GM18508 (cell line): ENCODE results near the gene AGBL4.

Source experiments
- ATAC-seq: cut with Tn5 transposase; IDR thresholded peaks from one replicate; pipeline ENCODE4 v1.9.1; 2021; ENCODE audit warnings: moderate number of reproducible peaks; ENCODE audit not compliant: insufficient read depth, unreplicated experiment

The AGBL4 gene

GRCh38 chr1:49728377-49728776 is 295.4 kb downstream of the AGBL4 start:
- no peak for ATAC-seq

- ATAC-seq, result no peak
Observed at GRCh38 chr1:49723662-49724061, 300.1 kb downstream of the AGBL4 start.

DNA sequence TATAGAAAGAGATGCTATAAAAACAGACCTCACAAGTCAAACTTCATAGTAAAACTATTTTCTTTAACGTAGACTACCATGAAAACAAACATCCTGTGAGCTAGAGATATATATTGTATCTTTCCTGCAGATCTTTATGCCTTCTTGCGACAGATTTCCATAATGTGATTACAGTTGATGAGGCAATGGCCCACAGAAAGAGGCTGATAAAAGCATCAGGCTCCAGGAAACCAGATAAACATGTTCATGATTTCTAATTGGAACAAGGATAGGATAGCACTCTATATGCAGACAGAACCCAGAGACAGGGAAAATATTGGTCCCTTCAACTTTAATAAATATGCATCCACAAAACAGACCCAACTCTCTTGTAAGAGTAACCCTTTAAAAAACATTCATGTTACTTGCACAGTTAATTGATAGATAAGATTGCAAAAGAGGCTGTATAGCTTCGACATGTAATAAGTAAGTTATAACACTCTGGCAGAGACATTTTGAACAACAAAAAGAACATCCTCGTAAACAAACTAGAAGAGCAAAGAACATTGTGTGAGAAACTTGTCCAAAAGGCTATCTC is 329.4 kb downstream of the AGBL4 start:
- ATAC-seq, result no peak

DNA sequence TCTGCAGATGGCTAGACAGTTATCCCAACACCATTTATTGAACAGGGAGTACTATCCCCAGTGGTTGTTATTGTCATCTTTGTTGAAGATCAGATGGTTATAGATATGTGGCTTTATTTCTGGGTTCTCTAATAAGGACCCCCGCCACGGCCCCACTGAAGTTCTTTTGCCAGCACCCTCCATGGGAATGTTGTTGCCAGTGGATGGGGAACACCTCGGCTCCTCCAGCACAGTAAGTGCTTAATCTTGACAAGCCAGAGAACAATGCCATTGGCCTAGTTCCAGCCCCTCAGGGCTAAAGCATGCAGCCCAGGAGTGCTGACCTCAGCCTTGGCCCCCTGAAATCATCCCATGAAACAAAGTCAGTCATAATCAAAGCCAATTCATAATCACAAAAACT is 337.6 kb downstream of the AGBL4 start:
- ATAC-seq, result no peak

DNA sequence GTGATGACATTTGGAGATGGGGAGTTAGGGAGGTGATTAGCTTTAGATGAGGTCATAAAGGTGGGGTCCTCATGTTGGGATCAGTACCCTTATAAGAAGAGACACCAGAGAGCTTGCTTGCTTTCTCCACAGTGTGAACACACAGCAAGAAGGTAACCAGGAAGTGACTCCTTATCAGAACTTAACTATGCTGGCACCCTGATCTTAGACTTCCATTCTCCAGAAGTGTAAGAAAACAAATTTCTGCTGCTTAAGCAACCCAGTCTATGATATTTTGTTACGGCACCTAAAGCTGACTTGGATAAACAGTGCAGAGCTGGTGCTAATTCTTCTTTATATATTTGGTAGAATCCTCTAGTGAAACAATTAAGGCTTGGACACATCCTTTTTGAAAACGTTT is 346.0 kb downstream of the AGBL4 start:
- no peak for ATAC-seq

DNA sequence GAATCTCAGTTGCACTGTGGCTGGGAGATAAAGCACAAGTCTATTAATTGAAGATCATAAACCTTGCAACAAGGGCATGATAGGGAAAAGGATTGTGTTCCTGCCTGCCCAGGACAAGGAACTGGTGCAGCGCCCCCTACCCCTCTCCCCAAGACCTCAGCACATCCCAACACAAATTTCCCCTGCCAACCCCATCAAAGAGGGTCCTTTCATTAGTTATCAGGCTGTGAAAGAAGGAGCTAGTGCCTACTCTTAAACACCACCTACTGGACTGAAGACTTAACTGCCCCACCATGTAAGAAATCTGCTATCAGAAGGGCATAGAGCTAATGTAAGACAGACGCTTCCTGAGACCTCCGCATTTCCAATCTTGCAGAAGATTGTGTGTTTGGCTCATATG is 372.6 kb downstream of the AGBL4 start:
- ATAC-seq, result no peak

GRCh38 chr1:49630156-49630555 is 393.6 kb downstream of the AGBL4 start:
- ATAC-seq, result no peak

DNA sequence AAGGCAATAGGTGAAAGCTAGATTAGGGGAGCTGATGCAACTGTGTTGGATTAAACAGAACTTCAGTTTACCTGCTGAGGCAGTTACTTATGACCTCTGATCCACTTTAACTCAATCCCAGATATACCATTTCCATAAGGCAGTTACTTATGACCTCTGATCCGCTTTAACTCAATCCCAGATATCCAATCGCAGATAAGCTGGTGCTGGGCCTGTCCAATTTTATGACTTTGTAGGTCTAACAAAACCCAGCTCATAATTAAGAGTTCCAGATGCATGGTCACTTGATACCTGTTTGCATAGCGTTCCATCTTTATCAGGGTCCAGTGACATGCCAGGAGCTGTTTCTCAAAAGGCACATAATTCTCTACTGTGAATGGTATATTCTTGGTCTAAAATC is 396.0 kb downstream of the AGBL4 start:
- no peak for ATAC-seq

DNA sequence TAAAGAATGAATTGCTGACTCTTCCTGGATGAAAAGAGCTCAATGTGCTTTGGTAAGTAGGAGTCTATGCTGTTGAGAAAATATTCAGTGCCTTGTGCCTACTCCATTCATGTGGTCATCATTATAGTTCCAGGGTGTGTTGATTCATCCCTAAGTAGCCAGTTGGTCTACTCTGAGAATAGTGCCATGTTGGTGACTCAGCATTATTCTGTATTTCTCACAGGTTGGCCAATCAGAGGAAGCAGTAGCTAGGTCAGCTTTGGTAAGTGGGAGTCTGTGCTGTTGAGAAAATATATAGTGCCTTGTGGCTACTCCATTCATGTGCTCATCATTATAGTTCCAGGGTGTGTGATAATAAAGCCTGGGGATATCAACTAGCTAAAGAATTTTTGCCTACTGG is 397.3 kb downstream of the AGBL4 start:
- no peak for ATAC-seq

DNA sequence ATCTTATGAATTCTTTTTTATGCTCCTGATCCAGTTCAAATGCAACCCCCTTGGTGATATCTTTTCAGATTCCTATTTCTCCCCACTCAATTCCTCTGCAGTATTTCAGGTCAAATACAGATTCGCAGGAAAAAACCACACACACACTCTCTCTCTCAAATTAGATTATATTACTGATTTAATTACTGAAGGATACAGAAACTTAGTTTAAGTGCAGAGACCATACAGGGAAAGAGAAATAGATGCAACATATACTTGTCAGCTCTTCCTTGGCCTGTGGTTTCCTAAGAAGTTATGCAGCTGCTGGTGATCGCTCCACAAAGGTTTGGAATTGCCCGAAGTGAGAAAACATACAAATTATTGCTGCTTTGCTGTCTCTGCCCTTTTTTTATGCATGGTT is 400.9 kb downstream of the AGBL4 start:
- ATAC-seq, result no peak

DNA sequence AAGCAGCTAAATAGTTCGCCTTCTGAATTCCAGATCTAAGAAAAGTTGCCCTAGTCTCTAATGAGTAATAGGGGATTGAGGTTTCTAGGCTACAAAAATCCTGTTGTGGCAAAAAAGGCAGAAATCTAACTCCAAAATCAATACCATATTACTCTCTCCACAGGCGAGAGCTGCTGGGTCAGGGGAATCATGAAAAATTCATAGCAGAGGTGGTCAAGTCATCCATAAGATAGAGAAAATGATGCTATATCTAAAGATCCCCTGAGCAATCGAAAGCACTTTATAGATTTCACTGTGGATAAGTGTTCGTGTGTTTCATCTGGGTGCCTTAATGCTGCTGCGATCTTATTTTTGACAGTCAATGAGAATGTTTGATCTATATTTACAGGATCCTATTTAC is 417.7 kb downstream of the AGBL4 start:
- no peak for ATAC-seq

DNA sequence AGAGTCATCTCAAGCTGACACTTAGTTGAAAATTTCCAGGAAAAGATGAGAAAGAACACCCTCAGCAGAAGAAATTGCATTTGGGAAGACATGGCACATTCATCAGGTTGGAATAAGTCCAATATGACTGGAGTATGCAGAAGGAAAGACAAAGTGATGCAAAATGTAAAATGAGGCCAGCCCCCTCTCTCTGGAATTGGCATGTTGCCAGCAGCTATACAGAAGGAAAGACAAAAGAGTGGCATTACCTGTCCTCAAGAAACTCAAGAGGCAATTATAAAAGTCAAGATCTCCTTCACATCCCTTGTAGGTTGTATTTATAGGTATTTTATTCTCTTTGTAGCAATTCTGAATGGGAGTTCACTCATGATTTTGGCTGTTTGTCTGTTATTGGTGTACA is 426.3 kb downstream of the AGBL4 start:
- ATAC-seq, result no peak

- ATAC-seq, result no peak
Observed at GRCh38 chr1:49576327-49576901, 447.3 kb downstream of the AGBL4 start.

GRCh38 chr1:49556676-49557234 is 467.0 kb downstream of the AGBL4 start:
- ATAC-seq, result no peak

DNA sequence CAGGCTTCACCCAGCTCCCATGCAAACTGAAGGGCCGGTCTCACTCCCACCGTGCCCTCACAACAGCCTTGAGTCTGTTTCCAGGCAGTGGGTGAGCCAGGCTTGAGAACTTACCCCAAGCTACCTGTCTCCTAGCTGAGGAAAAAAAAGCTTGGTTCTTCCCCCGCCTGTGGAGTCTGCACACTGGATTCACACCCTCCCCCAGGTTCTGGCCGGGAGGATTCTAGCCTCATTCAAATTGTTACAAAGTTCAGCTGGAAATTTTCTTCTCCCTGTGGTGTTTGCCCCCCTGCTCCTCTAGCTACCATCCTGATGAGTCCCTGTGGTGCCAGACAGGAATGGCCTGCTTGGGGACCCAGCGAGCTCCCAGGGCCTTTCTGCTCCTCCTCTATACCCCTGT is 471.7 kb downstream of the AGBL4 start:
- ATAC-seq, result no peak

DNA sequence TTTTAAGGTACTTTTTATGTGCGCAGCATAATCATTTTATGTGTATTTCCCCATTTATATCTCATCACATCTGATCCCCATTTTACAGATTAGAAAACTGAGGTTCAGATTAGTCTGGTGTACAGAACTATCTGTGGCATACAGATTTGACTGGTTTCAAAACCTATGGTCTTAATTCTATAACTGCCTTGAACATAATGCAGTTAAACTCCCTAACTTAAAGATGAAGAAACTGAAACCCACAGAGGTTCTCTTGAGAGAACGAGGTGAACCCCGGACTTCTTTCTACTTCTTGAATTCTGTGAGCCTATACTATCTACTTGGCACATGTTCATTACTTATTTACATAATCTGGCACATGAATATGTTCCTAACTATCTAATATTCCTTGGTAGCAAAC is 479.1 kb downstream of the AGBL4 start:
- no peak for ATAC-seq

DNA sequence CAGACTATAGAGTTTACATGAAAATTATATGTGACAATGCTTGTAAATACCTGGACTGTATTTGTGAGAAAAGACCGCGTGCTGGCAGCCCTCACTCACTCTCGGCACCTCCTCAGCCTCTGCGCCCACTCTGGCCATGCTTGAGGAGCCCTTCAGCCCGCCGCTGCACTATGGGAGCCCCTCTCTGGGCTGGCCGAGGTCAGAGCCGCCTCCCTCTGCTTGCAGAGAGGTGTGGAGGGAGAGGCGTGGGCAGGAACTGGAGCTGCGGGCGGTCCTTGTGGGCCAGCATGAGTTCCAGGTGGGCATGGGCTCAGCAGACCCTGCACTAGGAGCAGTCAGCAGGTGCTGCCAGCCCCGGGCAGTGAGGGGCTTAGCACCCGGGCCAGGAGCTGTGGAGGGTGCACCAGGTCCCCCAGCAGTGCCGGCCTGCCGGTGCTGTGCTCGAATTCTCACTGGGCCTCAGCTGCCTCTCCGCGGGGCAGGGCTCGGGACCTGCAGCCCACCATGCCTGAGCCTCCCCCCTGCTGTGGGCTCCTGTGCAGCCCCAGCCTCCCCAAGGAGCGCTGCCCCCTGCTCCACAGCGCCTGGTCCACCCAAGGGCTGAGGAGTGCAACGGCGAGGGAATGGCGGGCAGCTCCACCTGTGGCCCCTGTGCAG is 482.5 kb downstream of the AGBL4 start:
- ATAC-seq, result no peak

DNA sequence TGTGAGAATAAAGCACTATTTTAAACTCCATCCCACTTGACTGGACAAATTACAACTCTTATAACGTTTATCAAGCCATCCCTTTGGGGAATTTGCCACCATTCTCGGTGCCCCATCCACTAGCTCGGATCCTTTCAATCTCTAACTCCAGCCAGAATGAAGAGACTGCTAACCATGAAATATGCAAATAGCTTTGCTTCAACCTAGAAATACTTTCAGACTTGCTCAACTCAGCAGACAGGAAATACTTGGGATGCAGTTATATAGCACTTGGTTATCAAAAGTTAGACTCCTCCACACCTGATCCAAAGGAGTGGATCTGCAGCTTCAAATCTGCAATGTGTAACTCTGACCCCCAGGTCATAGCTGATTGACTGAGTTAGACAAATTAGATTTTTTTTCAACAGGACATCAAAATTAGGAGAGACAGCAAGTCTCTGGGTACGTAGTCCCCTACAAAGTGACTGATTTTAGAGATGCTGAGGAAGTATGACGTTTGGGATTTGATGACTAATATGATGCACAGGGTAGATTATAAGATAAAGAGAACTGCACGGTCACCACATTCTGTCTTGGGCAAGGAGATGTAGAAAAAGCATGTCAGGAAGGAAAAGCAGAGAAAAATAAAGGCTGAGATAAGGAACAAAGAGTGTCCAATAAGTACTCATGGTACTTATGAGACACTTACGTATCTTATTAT is 496.0 kb downstream of the AGBL4 start:
- ATAC-seq, result no peak

GRCh38 chr1:49526672-49527071 is 497.1 kb downstream of the AGBL4 start:
- no peak for ATAC-seq

GRCh38 chr1:49523764-49524163 is 500.0 kb downstream of the AGBL4 start:
- no peak for ATAC-seq

GRCh38 chr1:49466961-49467360 is 556.8 kb downstream of the AGBL4 start:
- ATAC-seq, result no peak
